Smooth muscle cell (in vitro differentiated cells): ENCODE measurements around the gene DIS3L2. TPM values are rescaled to one million over a fixed set of nuclear protein-coding genes. Genes with fewer than 3 reads are reported as not detected.
"Not testable (repeated sequence)": the region's sequence is repeated elsewhere in the genome, so short reads cannot be mapped to it uniquely, and the experiment has no call there.

Experiments
- DNase-seq: peaks from one replicate; lab custom pipeline; 2025; ENCODE audit not compliant: unreplicated experiment; lab: John Stamatoyannopoulos, UW
- H2AFZ ChIP-seq: fragments of 200-600 bp; sonication (generic); 2 replicates; pipeline ENCODE4 v1.6.0; 2016; ENCODE audit warnings: antibody characterized with exemption, low read depth, mild to moderate bottlenecking
- H3F3A ChIP-seq: fragments of 200-600 bp; sonication (generic); 2 replicates; pipeline ENCODE4 v1.6.0; 2017; ENCODE audit warnings: antibody characterized with exemption, low read depth
- H3K27ac ChIP-seq: fragments of 200-600 bp; sonication (generic); 2 replicates; pipeline ENCODE4 v1.5.1; 2016; ENCODE audit warnings: low read depth, mild to moderate bottlenecking
- H3K27me3 ChIP-seq: fragments of 200-600 bp; sonication (generic); 2 replicates; pipeline ENCODE4 v1.6.1; 2016; ENCODE audit warnings: low read depth, mild to moderate bottlenecking
- H3K36me3 ChIP-seq: fragments of 200-600 bp; sonication (generic); 2 replicates; pipeline ENCODE4 v1.5.1; 2016; ENCODE audit warnings: low read depth
- H3K4me1 ChIP-seq: fragments of 200-600 bp; sonication (generic); 2 replicates; pipeline ENCODE4 v1.5.1; 2016; ENCODE audit warnings: low read depth
- H3K4me2 ChIP-seq: fragments of 200-600 bp; sonication (generic); 2 replicates; pipeline ENCODE4 v1.6.0; 2016; ENCODE audit warnings: mild to moderate bottlenecking
- H3K4me3 ChIP-seq: fragments of 200-600 bp; sonication (generic); 2 replicates; pipeline ENCODE4 v1.5.1; 2016; ENCODE audit warnings: mild to moderate bottlenecking
- H3K79me2 ChIP-seq: fragments of 200-600 bp; sonication (generic); 2 replicates; pipeline ENCODE4 v1.6.0; 2016; ENCODE audit warnings: low read depth, mild to moderate bottlenecking
- H3K9ac ChIP-seq: fragments of 200-600 bp; sonication (generic); 2 replicates; pipeline ENCODE4 v1.6.0; 2016; ENCODE audit warnings: low read depth
- H3K9me3 ChIP-seq: fragments of 200-600 bp; sonication (generic); replicated peaks from 2 replicates; pipeline ENCODE4 v1.5.1; 2016; ENCODE audit warnings: low read depth
- H4K20me1 ChIP-seq: fragments of 200-600 bp; sonication (generic); 2 replicates; pipeline ENCODE4 v1.6.0; 2016; ENCODE audit warnings: low read depth
- WGBS: methylation state at CpG from one replicate; pipeline ENCODE4 v1.1.7; 2016; ENCODE audit warnings: low lambda C conversion rate; 5-methylcytosine and 5-hydroxymethylcytosine counted together
- polyA plus RNA-seq: library from polyadenylated mRNA; unstranded; fragments of >200 nt; fragmentation: Nextera tagmentation; extraction: Ambion mirVana; gene quantifications from 2 replicates; pipeline ENCODE4 v1.2.1, GENCODE V29; 2016
- total RNA-seq: library from RNA; depleted of rRNA; stranded (reverse); fragments of >200 nt; gene quantifications from 2 replicates; pipeline ENCODE4 v1.2.3, GENCODE V29; 2014
- TF ChIP-seq, protein P1 (sequence below): fragments of 200-600 bp; sonication (generic); IDR thresholded peaks from 2 replicates; pipeline ENCODE4 v1.5.1; 2017; ENCODE audit warnings: borderline replicate concordance, mild to moderate bottlenecking, antibody characterized with exemption; ENCODE audit not compliant: insufficient read depth, poor library complexity, severe bottlenecking

The DIS3L2 gene
- total and polyA plus RNA-seq, 2 experiments from 2014 or later: 11.4 to 25.2 TPM

DNA sequence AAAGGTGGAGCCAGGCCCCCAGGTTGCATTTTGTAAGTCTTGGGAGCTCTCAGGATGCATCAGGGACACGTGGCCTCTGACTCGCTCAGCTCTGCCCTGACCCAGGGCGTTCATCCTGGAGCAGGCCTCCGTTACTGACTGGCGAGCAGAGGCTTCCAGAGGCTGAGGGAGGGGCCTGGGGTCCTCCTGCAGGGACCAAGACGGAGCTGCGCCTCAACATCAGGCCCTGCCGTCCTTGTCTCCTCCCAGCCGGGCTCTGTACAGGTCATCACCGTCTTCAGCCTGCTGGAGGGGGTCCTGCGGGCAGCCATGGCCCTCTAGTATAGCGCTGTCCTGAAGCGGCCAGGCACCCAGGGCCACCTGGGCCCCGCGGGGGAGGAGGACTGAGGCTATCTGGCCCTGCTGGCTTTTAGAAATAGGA, 406.8 kb downstream of the DIS3L2 start:
- DNase-seq: no peak
- TF ChIP-seq, protein P1, sequence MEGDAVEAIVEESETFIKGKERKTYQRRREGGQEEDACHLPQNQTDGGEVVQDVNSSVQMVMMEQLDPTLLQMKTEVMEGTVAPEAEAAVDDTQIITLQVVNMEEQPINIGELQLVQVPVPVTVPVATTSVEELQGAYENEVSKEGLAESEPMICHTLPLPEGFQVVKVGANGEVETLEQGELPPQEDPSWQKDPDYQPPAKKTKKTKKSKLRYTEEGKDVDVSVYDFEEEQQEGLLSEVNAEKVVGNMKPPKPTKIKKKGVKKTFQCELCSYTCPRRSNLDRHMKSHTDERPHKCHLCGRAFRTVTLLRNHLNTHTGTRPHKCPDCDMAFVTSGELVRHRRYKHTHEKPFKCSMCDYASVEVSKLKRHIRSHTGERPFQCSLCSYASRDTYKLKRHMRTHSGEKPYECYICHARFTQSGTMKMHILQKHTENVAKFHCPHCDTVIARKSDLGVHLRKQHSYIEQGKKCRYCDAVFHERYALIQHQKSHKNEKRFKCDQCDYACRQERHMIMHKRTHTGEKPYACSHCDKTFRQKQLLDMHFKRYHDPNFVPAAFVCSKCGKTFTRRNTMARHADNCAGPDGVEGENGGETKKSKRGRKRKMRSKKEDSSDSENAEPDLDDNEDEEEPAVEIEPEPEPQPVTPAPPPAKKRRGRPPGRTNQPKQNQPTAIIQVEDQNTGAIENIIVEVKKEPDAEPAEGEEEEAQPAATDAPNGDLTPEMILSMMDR: no peak
- no peak overlapping the region for H3K4me2 ChIP-seq
- no peaks in the 10 kb centered on the region for H3F3A ChIP-seq
- H3K9ac ChIP-seq: no peak overlapping the region
- H3K4me1 ChIP-seq: no peaks in the 10 kb centered on the region
- H3K36me3 ChIP-seq: no peaks in the 10 kb centered on the region
- no peak overlapping the region for H3K27ac ChIP-seq
- no peaks in the 10 kb centered on the region for H4K20me1 ChIP-seq
- no peaks in the 10 kb centered on the region for H3K9me3 ChIP-seq
- WGBS: 78% methylated on average over 15 of the region's 15 CpGs
- H3K27me3 ChIP-seq: no peaks in the 10 kb centered on the region
- H3K4me3 ChIP-seq: no peak overlapping the region
- no peak overlapping the region for H2AFZ ChIP-seq
- H3K79me2 ChIP-seq: no peaks in the 10 kb centered on the region

DNA sequence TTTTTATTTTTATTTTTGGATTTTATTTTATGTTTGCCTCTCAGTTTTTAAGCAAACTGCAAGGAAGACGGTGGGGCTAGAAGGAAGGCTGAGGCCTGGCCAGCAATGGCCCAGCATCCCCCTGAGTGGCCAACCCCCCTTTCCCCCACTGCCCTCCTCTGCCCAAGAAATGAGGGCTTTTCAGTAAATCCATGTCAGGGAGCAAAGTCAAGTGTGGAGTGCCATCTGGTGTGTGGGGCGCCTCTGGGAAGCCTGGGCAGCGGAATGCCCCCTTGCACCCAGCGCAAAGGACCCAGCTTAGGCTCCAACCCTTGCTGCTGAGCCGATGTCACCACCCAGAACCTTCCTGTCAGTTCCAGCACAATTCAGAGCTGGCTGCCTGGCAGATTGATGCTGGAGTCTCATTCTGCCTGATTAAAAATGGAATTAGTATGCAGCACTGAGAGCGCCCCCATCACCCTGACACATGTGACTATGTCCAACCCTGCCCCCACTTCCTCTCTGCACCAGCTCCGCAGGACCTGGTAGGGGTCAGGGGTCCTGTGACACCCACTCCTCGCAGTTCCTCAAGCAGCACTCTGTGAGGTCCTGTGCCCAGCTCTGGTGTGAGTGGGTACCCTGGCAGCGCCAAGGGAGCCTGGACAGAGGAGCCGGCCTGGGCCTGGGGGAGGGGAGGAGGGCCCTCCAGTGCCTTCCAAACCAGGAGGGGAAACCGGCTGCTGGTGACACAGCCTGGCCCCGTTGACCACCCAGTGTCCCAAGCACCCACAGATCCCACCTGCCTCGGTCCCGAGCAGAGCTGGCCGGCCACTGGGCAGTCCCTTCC, 407.8 kb downstream of the DIS3L2 start:
- Histone ChIP-seq H3K36me3 (no peaks in the 10 kb centered on the region), H3K9me3 (no peaks in the 10 kb centered on the region), H3K9ac (no peak overlapping the region), H3F3A (no peaks in the 10 kb centered on the region), H4K20me1 (no peaks in the 10 kb centered on the region), H3K27me3 (no peaks in the 10 kb centered on the region), H2AFZ (no peak overlapping the region), H3K4me3 (no peak overlapping the region), H3K4me1 (no peaks in the 10 kb centered on the region), H3K27ac (no peak overlapping the region), H3K4me2 (no peak overlapping the region), H3K79me2 (no peaks in the 10 kb centered on the region)
- 87% methylated on average over 14 of the region's 15 CpGs for WGBS
- TF ChIP-seq, protein P1: no peak
- DNase-seq: no peak

DNA sequence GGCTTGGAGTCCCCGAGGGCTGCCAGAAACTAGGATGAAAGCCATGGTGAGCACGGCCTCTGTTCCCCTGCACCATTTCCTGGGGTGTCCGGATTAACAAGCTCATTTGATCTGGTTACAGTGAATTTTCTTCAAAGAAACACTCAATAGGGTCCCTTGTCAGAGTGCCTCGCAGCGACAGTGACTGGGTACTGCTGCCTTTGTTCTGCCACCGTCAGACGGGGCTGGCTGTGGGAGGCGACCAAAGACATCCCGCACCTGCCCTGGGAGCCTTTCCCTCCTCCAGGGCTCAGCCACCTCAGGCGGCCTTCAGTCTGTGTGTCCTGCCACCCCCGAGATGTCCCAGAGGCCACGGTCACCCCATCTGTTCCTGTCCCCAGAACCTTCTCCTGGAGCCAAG, 408.5 kb downstream of the DIS3L2 start:
- H3K27me3 ChIP-seq, H3K4me1 ChIP-seq: not testable (repeated sequence)

DNA sequence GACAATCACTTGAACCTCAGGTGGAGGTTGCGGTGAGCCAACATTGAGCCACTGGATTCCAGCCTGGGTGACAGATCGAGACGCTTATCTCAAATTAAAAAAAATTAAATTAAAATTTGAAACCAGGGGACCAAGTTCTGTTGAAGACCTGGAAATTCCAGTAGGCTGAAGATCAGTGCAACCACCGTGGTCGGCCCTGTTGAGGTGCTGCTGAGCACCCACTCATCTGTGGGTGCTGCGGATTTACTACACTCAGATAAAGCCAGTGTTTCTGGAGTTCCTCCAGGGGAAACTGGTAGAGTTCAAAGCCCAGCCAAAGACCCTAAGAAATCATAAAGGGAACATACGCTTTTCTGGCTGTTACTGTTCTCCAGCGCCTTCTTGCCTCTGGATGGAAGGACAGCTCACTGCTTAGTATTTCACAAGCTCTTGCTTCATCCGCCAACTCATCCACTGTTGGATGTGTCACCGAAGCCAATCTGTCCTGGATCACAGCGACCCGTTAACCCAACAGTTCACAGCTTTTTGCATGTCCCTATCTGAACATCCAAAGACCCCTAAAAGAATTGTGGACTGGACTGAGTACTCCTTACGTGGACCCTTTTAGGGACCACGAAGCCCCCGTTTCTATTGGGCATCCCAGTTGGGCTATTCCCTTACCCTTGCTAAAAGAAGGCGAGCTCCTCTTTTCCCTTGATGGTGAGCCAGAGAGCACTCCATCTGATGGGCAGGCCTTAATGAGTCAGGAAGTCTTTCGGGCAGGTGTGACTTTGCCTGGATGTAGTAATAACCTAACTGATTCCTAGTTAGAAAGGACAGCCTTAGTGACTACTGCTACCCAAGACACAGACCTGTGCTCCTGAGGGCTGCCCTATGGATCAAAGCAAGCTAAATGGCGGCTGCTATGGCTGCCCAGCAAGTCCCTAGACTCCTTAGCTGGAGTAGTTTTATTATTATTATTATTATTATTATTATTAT, 411.0 kb downstream of the DIS3L2 start:
- Histone ChIP-seq H3K9ac (no peak overlapping the region), H3K4me1 (no peaks in the 10 kb centered on the region), H3K79me2 (no peaks in the 10 kb centered on the region), H2AFZ (no peak overlapping the region), H3K27me3 (no peaks in the 10 kb centered on the region), H4K20me1 (no peaks in the 10 kb centered on the region), H3K9me3 (no peaks in the 10 kb centered on the region), H3K36me3 (no peaks in the 10 kb centered on the region), H3K27ac (peak overlapping the region; percentile 67), H3K4me2 (no peak overlapping the region), H3K4me3 (no peak overlapping the region), H3F3A (no peaks in the 10 kb centered on the region)
- no peak for DNase-seq
- 66% methylated on average over 18 of the region's 18 CpGs for WGBS
- TF ChIP-seq, protein P1: no peak

More for the DNA sequence above, 408.5 kb downstream of the DIS3L2 start:
- DNase-seq, H3F3A ChIP-seq, H3K4me3 ChIP-seq, H3K4me2 ChIP-seq, H3K9me3 ChIP-seq, H4K20me1 ChIP-seq, H3K27ac ChIP-seq, H3K9ac ChIP-seq, H3K36me3 ChIP-seq, H2AFZ ChIP-seq, H3K79me2 ChIP-seq: not testable (repeated sequence)
- 75% methylated on average over 12 of the region's 12 CpGs for WGBS
